Esophagus squamous epithelium (tissue), 4 donors: ENCODE measurements around the gene LRRC53.

Experiments
- CTCF ChIP-seq, 6 experiments: fragments of 450-650 bp in 4 of 6; fragments of 200-600 bp in 2 of 6; sonication (generic) in 2 of 6; IDR thresholded peaks; one replicate each; pipeline ENCODE4 v1.5.1; 2016 to 2019; ENCODE audit warnings: antibody characterized with exemption in 6 of 6, mild to moderate bottlenecking in 4 of 6, moderate library complexity in 4 of 6
- POLR2A ChIP-seq, 4 donors: fragments of 450-650 bp; IDR thresholded peaks; one replicate each; pipeline ENCODE4 v1.6.1; 2017; ENCODE audit warnings: antibody characterized with exemption in 4 of 4, mild to moderate bottlenecking in 4 of 4, moderate library complexity in 3 of 4

GRCh38 chr1:74502432-74502831 is 10.0 kb downstream of the LRRC53 start:
- TF ChIP-seq CTCF (IDR thresholded peaks at IDR 0.05) (no peak), POLR2A (IDR thresholded peaks at IDR 0.05) (no peak)
